Measurements from ENCODE around the gene MMP24OS. TPM values are rescaled to one million over a fixed set of nuclear protein-coding genes. Genes with fewer than 3 reads are reported as not detected.

The MMP24OS gene
- total RNA-seq, 2 donors from 2014 or later = 38.3 to 104 TPM

- H3K4me3 Mint-ChIP-seq = no peak overlapping the region
- H3K9me3 Mint-ChIP-seq = no peaks in the 10 kb centered on the region
- peaks cover 8% of the 10 kb centered on the region for H3K4me1 Mint-ChIP-seq
- ATAC-seq (replicated peaks) = no peak
- H3K27me3 Mint-ChIP-seq = peaks cover 9% of the 10 kb centered on the region
- H3K27ac Mint-ChIP-seq = peak overlapping the region; percentile 48
- H3K36me3 Mint-ChIP-seq (ENCODE audit: low read depth) = no peaks in the 10 kb centered on the region
Observed at GRCh38 chr20:35290186-35290886, 12.4 kb upstream of the MMP24OS start.

- Mint-ChIP-seq H3K27ac (no peak overlapping the region), H3K27me3 (peaks cover 6% of the 10 kb centered on the region), H3K4me1 (peaks cover 15% of the 10 kb centered on the region), H3K9me3 (no peaks in the 10 kb centered on the region), H3K4me3 (no peak overlapping the region), H3K36me3 (ENCODE audit: low read depth) (peaks cover 13% of the 10 kb centered on the region)
- no peak for ATAC-seq (replicated peaks)
Observed at GRCh38 chr20:35288325-35289060, 10.6 kb upstream of the MMP24OS start.

GRCh38 chr20:35287509-35288324 is 9.8 kb upstream of the MMP24OS start:
- Mint-ChIP-seq H3K36me3 (ENCODE audit: low read depth) (peaks cover 17% of the 10 kb centered on the region), H3K4me1 (peaks cover 15% of the 10 kb centered on the region), H3K9me3 (no peaks in the 10 kb centered on the region), H3K4me3 (no peak overlapping the region), H3K27me3 (peaks cover 4% of the 10 kb centered on the region), H3K27ac (no peak overlapping the region)
- no peak for ATAC-seq (replicated peaks)

GRCh38 chr20:35286899-35287508 is 9.1 kb upstream of the MMP24OS start:
- Mint-ChIP-seq H3K27ac (no peak overlapping the region), H3K4me1 (peaks cover 15% of the 10 kb centered on the region), H3K27me3 (no peaks in the 10 kb centered on the region), H3K36me3 (ENCODE audit: low read depth) (peaks cover 24% of the 10 kb centered on the region), H3K9me3 (no peaks in the 10 kb centered on the region), H3K4me3 (no peak overlapping the region)
- ATAC-seq (replicated peaks) = no peak

GRCh38 chr20:35286077-35286898 is 8.4 kb upstream of the MMP24OS start:
- ATAC-seq (replicated peaks) = no peak

GRCh38 chr20:35285806-35286076 is 7.8 kb upstream of the MMP24OS start:
- H3K27me3 Mint-ChIP-seq = no peaks in the 10 kb centered on the region
- peak overlapping the region; percentile 97 for H3K4me3 Mint-ChIP-seq
- ATAC-seq (replicated peaks) = peak; percentile 12
- H3K4me1 Mint-ChIP-seq = peaks cover 15% of the 10 kb centered on the region
- H3K36me3 Mint-ChIP-seq (ENCODE audit: low read depth) = peaks cover 35% of the 10 kb centered on the region
- peak overlapping the region; percentile 95 for H3K27ac Mint-ChIP-seq
- no peaks in the 10 kb centered on the region for H3K9me3 Mint-ChIP-seq

More at GRCh38 chr20:35286077-35286898, 8.4 kb upstream of the MMP24OS start:
- Mint-ChIP-seq H3K9me3 (no peaks in the 10 kb centered on the region), H3K36me3 (ENCODE audit: low read depth) (peaks cover 31% of the 10 kb centered on the region), H3K27me3 (no peaks in the 10 kb centered on the region), H3K4me1 (peaks cover 15% of the 10 kb centered on the region), H3K27ac (peak overlapping the region; percentile 95), H3K4me3 (peak overlapping the region; percentile 97)

- peaks cover 16% of the 10 kb centered on the region for H3K4me1 Mint-ChIP-seq
- H3K36me3 Mint-ChIP-seq (ENCODE audit: low read depth) = peaks cover 41% of the 10 kb centered on the region
- H3K27me3 Mint-ChIP-seq = no peaks in the 10 kb centered on the region
- no peaks in the 10 kb centered on the region for H3K9me3 Mint-ChIP-seq
- peak overlapping the region; percentile 95 for H3K27ac Mint-ChIP-seq
- ATAC-seq (replicated peaks) = no peak
- peak overlapping the region; percentile 97 for H3K4me3 Mint-ChIP-seq
Observed at GRCh38 chr20:35284992-35285805, 7.3 kb upstream of the MMP24OS start.

GRCh38 chr20:35284267-35284991 is 6.5 kb upstream of the MMP24OS start, which contains the start of gene EIF6:
Gene EIF6 (minus strand): TSS chr20:35284772. CDS start chr20:35284487, 285 bp downstream.
- peaks cover 49% of the 10 kb centered on the region for H3K36me3 Mint-ChIP-seq (ENCODE audit: low read depth)
- ATAC-seq (replicated peaks) = peak; percentile 82
- H3K9me3 Mint-ChIP-seq = no peaks in the 10 kb centered on the region
- H3K27me3 Mint-ChIP-seq = no peaks in the 10 kb centered on the region
- H3K4me1 Mint-ChIP-seq = peaks cover 19% of the 10 kb centered on the region
- H3K27ac Mint-ChIP-seq = peak within 1 kb of the TSS; percentile 95
- peak within 1 kb of the TSS; percentile 97 for H3K4me3 Mint-ChIP-seq

GRCh38 chr20:35283441-35284266 is 5.7 kb upstream of the MMP24OS start:
- H3K27ac Mint-ChIP-seq = peak overlapping the region; percentile 95
- H3K4me1 Mint-ChIP-seq = peaks cover 19% of the 10 kb centered on the region
- H3K4me3 Mint-ChIP-seq = peak overlapping the region; percentile 97
- no peaks in the 10 kb centered on the region for H3K27me3 Mint-ChIP-seq
- H3K36me3 Mint-ChIP-seq (ENCODE audit: low read depth) = peaks cover 56% of the 10 kb centered on the region
- ATAC-seq (replicated peaks) = peak; percentile 56
- no peaks in the 10 kb centered on the region for H3K9me3 Mint-ChIP-seq

GRCh38 chr20:35281506-35282101 is 3.7 kb upstream of the MMP24OS start:
- H3K9me3 Mint-ChIP-seq = no peaks in the 10 kb centered on the region
- no peak overlapping the region for H3K27ac Mint-ChIP-seq
- peaks cover 77% of the 10 kb centered on the region for H3K36me3 Mint-ChIP-seq (ENCODE audit: low read depth)
- H3K4me1 Mint-ChIP-seq = peaks cover 19% of the 10 kb centered on the region
- no peak for ATAC-seq (replicated peaks)
- H3K27me3 Mint-ChIP-seq = no peaks in the 10 kb centered on the region
- H3K4me3 Mint-ChIP-seq = no peak overlapping the region

- H3K4me3 Mint-ChIP-seq = no peak overlapping the region
- H3K4me1 Mint-ChIP-seq = peaks cover 13% of the 10 kb centered on the region
- peaks cover 88% of the 10 kb centered on the region for H3K36me3 Mint-ChIP-seq (ENCODE audit: low read depth)
- H3K27ac Mint-ChIP-seq = peak overlapping the region; percentile 26
- H3K27me3 Mint-ChIP-seq = no peaks in the 10 kb centered on the region
- no peak for ATAC-seq (replicated peaks)
- H3K9me3 Mint-ChIP-seq = no peaks in the 10 kb centered on the region
Observed at GRCh38 chr20:35280523-35280922, 2.6 kb upstream of the MMP24OS start.
